Thyroid gland (tissue), 4 donors: ENCODE data around the gene INF2. TPM values are rescaled to one million over a fixed set of nuclear protein-coding genes. Genes with fewer than 3 reads are reported as not detected.

Source experiments
- DNase-seq, 2 donors: peaks; one replicate each; pipeline ENCODE4 v3.0.0-alpha.2; 2019
- H3K27ac ChIP-seq, 3 donors: fragments of 200-600 bp; sonication (generic); 1 replicate in 2 of 3; 2 replicates in 1 of 3; pipeline ENCODE4 v1.5.1; 2016 to 2019; ENCODE audit warnings: mild to moderate bottlenecking in 1 of 3, moderate library complexity in 1 of 3
- H3K27me3 ChIP-seq: fragments of 200-600 bp; sonication (generic); one replicate; pipeline ENCODE4 v1.5.1; 2019
- H3K36me3 ChIP-seq, 2 donors: fragments of 200-600 bp; sonication (generic); one replicate each; pipeline ENCODE4 v1.5.1; 2016 to 2019
- H3K4me1 ChIP-seq, 2 donors: fragments of 200-600 bp; sonication (generic); one replicate each; pipeline ENCODE4 v1.5.1; 2017 to 2019
- H3K4me3 ChIP-seq, 3 donors: fragments of 200-600 bp; sonication (generic); replicated peaks in 1 of 3; 1 replicate in 2 of 3; 2 replicates in 1 of 3; pipeline ENCODE4 v1.5.1; 2016; ENCODE audit warnings: mild to moderate bottlenecking in 1 of 3
- H3K9me3 ChIP-seq: fragments of 200-600 bp; sonication (generic); one replicate; pipeline ENCODE4 v1.5.1; 2017
- CTCF ChIP-seq, 6 experiments: fragments of 200-600 bp in 3 of 6; fragments of 450-650 bp in 3 of 6; sonication (generic) in 3 of 6; IDR thresholded peaks; one replicate each; pipeline ENCODE4 v1.5.1; 2016 to 2019; ENCODE audit warnings: antibody characterized with exemption in 6 of 6, mild to moderate bottlenecking in 2 of 6, inconsistent platforms in 1 of 6, moderate library complexity in 1 of 6
- POLR2A ChIP-seq, 2 donors: fragments of 450-650 bp; IDR thresholded peaks; one replicate each; pipeline ENCODE4 v1.6.1; 2017; ENCODE audit warnings: antibody characterized with exemption in 2 of 2, mild to moderate bottlenecking in 2 of 2, moderate library complexity in 1 of 2
- WGBS, 2 donors: methylation state at CpG; one replicate each; pipeline ENCODE4 v1.1.5; 2017; 5-methylcytosine and 5-hydroxymethylcytosine counted together
- intact Hi-C: fragments of 100-400 bp; cut with DNase I; formaldehyde crosslinking; loops from one replicate; pipeline ENCODE4 v1.15.1; 2023
- total RNA-seq, 4 donors: library from RNA; depleted of rRNA; stranded (reverse); fragments of >200 nt; gene quantifications; one replicate each; pipeline ENCODE4 v1.2.3, GENCODE V29; 2016

INF2 gene
- total RNA-seq, 4 donors from 2014 or later: 35.1 to 54.7 (median 42.5) TPM

GRCh38 chr14:104697892-104698583 is 8.6 kb downstream of the INF2 start:
- peaks cover 1 to 14% of the 10 kb centered on the region in 2 donors for H3K36me3 ChIP-seq
- 60 to 61% methylated on average over 13 to 18 of the region's 19 CpGs for WGBS, 2 donors
- peak in 1 of 2 donors; percentile 26 for DNase-seq
- intact Hi-C loops: no loop called here
- no peaks in the 10 kb centered on the region for H3K27me3 ChIP-seq
- H3K4me1 ChIP-seq: peaks cover 21 to 55% of the 10 kb centered on the region in 2 donors
- TF ChIP-seq CTCF (IDR thresholded peaks at IDR 0.05) (no peak), POLR2A (IDR thresholded peaks at IDR 0.05) (no peak)
- H3K27ac ChIP-seq: peak overlapping the region in 1 of 3 donors; percentile 12
- no peaks in the 10 kb centered on the region for H3K9me3 ChIP-seq
- H3K4me3 ChIP-seq: no peak overlapping the region

DNA sequence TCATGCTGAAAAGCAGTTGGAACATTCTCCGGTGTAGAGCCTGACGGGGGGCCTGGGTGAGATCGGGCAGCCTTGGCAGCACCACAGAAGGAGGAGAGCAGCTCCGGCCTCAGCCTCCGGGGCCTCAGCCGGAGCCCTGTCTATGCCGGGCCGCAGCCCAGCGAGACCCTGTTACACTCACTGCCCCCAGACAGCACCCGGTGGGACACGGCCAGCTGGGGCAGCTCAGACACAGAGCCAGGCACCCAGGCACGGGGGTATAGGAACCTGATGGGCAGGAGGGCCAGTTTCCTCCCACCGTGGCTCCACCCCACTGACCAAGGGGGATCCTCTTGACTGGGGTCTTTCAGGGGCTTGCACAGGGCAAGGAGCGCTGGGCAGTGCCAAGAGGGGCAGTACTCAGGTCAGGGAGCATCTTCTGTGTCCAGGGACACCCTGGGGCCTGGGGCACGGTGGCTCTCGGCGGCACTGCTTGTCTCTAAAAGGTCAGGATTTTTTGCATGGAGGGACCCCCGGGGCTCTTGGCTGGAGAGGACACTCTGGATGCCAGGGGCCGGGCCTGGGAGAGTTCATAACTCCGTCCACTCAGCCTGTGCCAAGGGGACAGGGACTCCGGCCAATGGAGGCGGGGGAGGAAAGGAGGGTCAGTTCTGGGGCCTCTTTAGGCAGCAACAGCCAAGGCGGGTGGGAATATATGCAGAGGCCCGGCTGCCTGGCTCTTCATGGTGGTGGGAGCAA is 9.4 kb downstream of the INF2 start:
- Histone ChIP-seq H3K4me1 (peaks cover 21 to 55% of the 10 kb centered on the region in 2 donors), H3K9me3 (no peaks in the 10 kb centered on the region), H3K27me3 (no peaks in the 10 kb centered on the region), H3K36me3 (peaks cover 6 to 18% of the 10 kb centered on the region in 2 donors), H3K4me3 (no peak overlapping the region), H3K27ac (no peak overlapping the region)
- peak in 1 of 2 donors; percentile 37 for DNase-seq
- no peak for TF ChIP-seq POLR2A (IDR thresholded peaks at IDR 0.05)
- intact Hi-C loops: no loop called here
- 63 to 78% methylated on average over 9 to 12 of the region's 24 CpGs for WGBS, 2 donors

GRCh38 chr14:104699426-104699748 is 10.0 kb downstream of the INF2 start:
- 73 to 85% methylated on average over 7 to 9 of the region's 12 CpGs for WGBS, 2 donors
- Histone ChIP-seq H3K27me3 (no peaks in the 10 kb centered on the region), H3K4me1 (peaks cover 21 to 51% of the 10 kb centered on the region in 2 donors), H3K36me3 (peaks cover 6 to 22% of the 10 kb centered on the region in 2 donors), H3K4me3 (no peak overlapping the region), H3K27ac (no peak overlapping the region), H3K9me3 (no peaks in the 10 kb centered on the region)
- no peak for TF ChIP-seq CTCF (IDR thresholded peaks at IDR 0.05)
- no peak for TF ChIP-seq POLR2A (IDR thresholded peaks at IDR 0.05)
- intact Hi-C loops: no loop called here
- no peak for DNase-seq

DNA sequence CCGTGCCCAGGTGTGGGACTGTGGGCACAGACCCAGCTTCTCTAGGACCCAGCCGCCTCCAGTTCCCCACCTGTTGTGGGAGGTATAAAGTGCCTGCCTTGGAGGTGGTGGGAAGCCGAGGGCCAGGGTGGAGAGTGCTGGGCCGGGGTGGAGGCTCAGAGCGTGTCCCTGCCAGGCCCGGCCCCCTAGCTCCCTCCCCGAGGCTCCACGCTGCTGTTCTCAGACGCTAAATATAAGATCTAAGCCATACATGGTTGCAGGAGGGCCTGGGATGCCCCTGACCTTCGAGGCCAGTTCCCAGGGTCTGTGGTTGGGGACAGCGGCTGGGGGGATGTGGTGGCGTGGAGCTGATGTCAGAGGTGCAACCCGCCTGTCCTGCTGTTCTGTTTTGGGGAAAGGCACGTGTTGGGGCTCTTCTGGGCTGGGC is 10.8 kb downstream of the INF2 start:
- TF ChIP-seq CTCF (IDR thresholded peaks at IDR 0.05) (no peak), POLR2A (IDR thresholded peaks at IDR 0.05) (no peak)
- Histone ChIP-seq H3K4me1 (peaks cover 21 to 43% of the 10 kb centered on the region in 2 donors), H3K27me3 (no peaks in the 10 kb centered on the region), H3K4me3 (no peak overlapping the region), H3K27ac (no peak overlapping the region), H3K36me3 (peaks cover 6 to 22% of the 10 kb centered on the region in 2 donors), H3K9me3 (no peaks in the 10 kb centered on the region)
- WGBS, 2 donors: 67 to 82% methylated on average over 11 of the region's 14 CpGs
- DNase-seq: no peak
- intact Hi-C loops: no loop called here

GRCh38 chr14:104700747-104701217 is 11.4 kb downstream of the INF2 start:
- no peak overlapping the region for H3K27ac ChIP-seq

More at GRCh38 chr14:104700747-104701217, 11.4 kb downstream of the INF2 start:
- TF ChIP-seq CTCF (IDR thresholded peaks at IDR 0.05) (no peak), POLR2A (IDR thresholded peaks at IDR 0.05) (no peak)
- no peak for DNase-seq
- peaks cover 6 to 22% of the 10 kb centered on the region in 2 donors for H3K36me3 ChIP-seq
- no peaks in the 10 kb centered on the region for H3K9me3 ChIP-seq
- WGBS, 2 donors: 78% methylated on average over 16 to 18 of the region's 22 CpGs
- intact Hi-C loops: no loop called here
- H3K27me3 ChIP-seq: no peaks in the 10 kb centered on the region
- peaks cover 21 to 40% of the 10 kb centered on the region in 2 donors for H3K4me1 ChIP-seq
- H3K4me3 ChIP-seq: no peak overlapping the region
